HepG2 (cell line): ENCODE measurements around the gene ENDOG. TPM values are rescaled to one million over a fixed set of nuclear protein-coding genes. Genes with fewer than 3 reads are reported as not detected.

Source experiments
- ASH2L ChIP-seq: fragments of 300-600, 200-600 bp; sonication (generic); IDR thresholded peaks from 2 replicates; pipeline ENCODE4 v1.7.0; 2017; ENCODE audit warnings: low read depth, mild to moderate bottlenecking, moderate library complexity, mixed read lengths, low read length; ENCODE audit not compliant: insufficient read length
- ATF2 ChIP-seq: sonication (generic); formaldehyde crosslinking; IDR thresholded peaks from 2 replicates; pipeline ENCODE4 v1.4.0; 2020; ENCODE audit warnings: missing genetic modification reagents
- CENPX ChIP-seq: sonication (generic); formaldehyde crosslinking; IDR thresholded peaks from 2 replicates; pipeline ENCODE4 v1.9.0; 2021; ENCODE audit warnings: mild to moderate bottlenecking, missing genetic modification reagents, moderate library complexity
- EEA1 ChIP-seq: sonication (generic); formaldehyde crosslinking; IDR thresholded peaks from 2 replicates; pipeline ENCODE4 v1.5.1; 2020; ENCODE audit warnings: mild to moderate bottlenecking, missing genetic modification reagents, borderline replicate concordance
- GTF2F1 ChIP-seq: fragments of 150-350 bp; IDR thresholded peaks from 2 replicates; pipeline ENCODE4 v1.6.1; 2014; ENCODE audit warnings: low read length
- HOXA9 ChIP-seq: sonication (generic); formaldehyde crosslinking; IDR thresholded peaks from 2 replicates; pipeline ENCODE4 v1.8.1; 2022; ENCODE audit warnings: missing genetic modification reagents, mild to moderate bottlenecking, moderate library complexity, borderline replicate concordance
- KAT8 ChIP-seq: IDR thresholded peaks from 2 replicates; pipeline ENCODE4 v1.6.1; 2016; ENCODE audit warnings: missing genetic modification reagents, missing compliant biosample characterization
- KLF11 ChIP-seq: IDR thresholded peaks from 2 replicates; pipeline ENCODE4 v1.6.1; 2016; ENCODE audit warnings: missing compliant biosample characterization
- MED1 ChIP-seq: sonication (generic); formaldehyde crosslinking; IDR thresholded peaks from 2 replicates; pipeline ENCODE4 v1.4.0; 2020; ENCODE audit warnings: missing genetic modification reagents
- MIER3 ChIP-seq: IDR thresholded peaks from 2 replicates; pipeline ENCODE4 v1.6.1; 2016; ENCODE audit warnings: missing compliant biosample characterization, borderline replicate concordance
- PCBP1 ChIP-seq: fragments of 200-400 bp; formaldehyde crosslinking; IDR thresholded peaks from 2 replicates; pipeline ENCODE4 v1.6.1; 2017; ENCODE audit warnings: mild to moderate bottlenecking, low read depth, low read length, borderline replicate concordance
- PHF5A ChIP-seq: IDR thresholded peaks from one replicate; pipeline ENCODE4 v1.6.1; 2018; ENCODE audit warnings: low read depth, missing genetic modification reagents; ENCODE audit not compliant: unreplicated experiment
- RORA ChIP-seq: sonication (generic); formaldehyde crosslinking; IDR thresholded peaks from 2 replicates; pipeline ENCODE4 v1.5.0; 2020; ENCODE audit warnings: mild to moderate bottlenecking, missing genetic modification reagents, moderate library complexity
- SIX1 ChIP-seq: sonication (generic); formaldehyde crosslinking; IDR thresholded peaks from 2 replicates; pipeline ENCODE4 v1.4.0; 2020; ENCODE audit warnings: missing genetic modification reagents, borderline replicate concordance
- SMARCE1 ChIP-seq: fragments of 450-650 bp; IDR thresholded peaks from 2 replicates; pipeline ENCODE4 v1.6.1; 2017; ENCODE audit warnings: borderline replicate concordance
- TBX2 ChIP-seq: sonication (generic); formaldehyde crosslinking; IDR thresholded peaks from 2 replicates; pipeline ENCODE4 v1.5.0; 2020; ENCODE audit warnings: missing genetic modification reagents, mild to moderate bottlenecking, borderline replicate concordance
- TRIM22 ChIP-seq: fragments of 450-650 bp; IDR thresholded peaks from 2 replicates; pipeline ENCODE4 v1.6.1; 2017
- WIZ ChIP-seq: sonication (generic); formaldehyde crosslinking; IDR thresholded peaks from 2 replicates; pipeline ENCODE4 v1.5.1; 2020; ENCODE audit warnings: mild to moderate bottlenecking, missing genetic modification reagents
- ZEB1 ChIP-seq: IDR thresholded peaks from 2 replicates; pipeline ENCODE4 v1.6.1; 2012; ENCODE audit warnings: mild to moderate bottlenecking, low read depth, inconsistent platforms; ENCODE audit not compliant: insufficient replicate concordance
- ZFP41 ChIP-seq: sonication (generic); formaldehyde crosslinking; IDR thresholded peaks from 2 replicates; pipeline ENCODE4 v1.4.0; 2020; ENCODE audit warnings: mild to moderate bottlenecking, missing genetic modification reagents, borderline replicate concordance
- ZFP90 ChIP-seq: sonication (generic); formaldehyde crosslinking; IDR thresholded peaks from 2 replicates; pipeline ENCODE4 v1.8.0; 2022; ENCODE audit warnings: missing genetic modification reagents, mild to moderate bottlenecking, inconsistent platforms, borderline replicate concordance
- ZNF263 ChIP-seq: sonication (generic); formaldehyde crosslinking; IDR thresholded peaks from 2 replicates; pipeline ENCODE4 v1.4.0; 2020; ENCODE audit warnings: missing genetic modification reagents
- ZNF704 ChIP-seq: sonication (generic); formaldehyde crosslinking; IDR thresholded peaks from 2 replicates; pipeline ENCODE4 v1.8.1; 2023; ENCODE audit warnings: mild to moderate bottlenecking, inconsistent platforms, moderate library complexity, missing genetic modification reagents, borderline replicate concordance
- ZNF777 ChIP-seq: sonication (generic); formaldehyde crosslinking; IDR thresholded peaks from 2 replicates; pipeline ENCODE4 v1.4.0; 2020; ENCODE audit warnings: missing genetic modification reagents
- polyA plus RNA-seq, 8 experiments: library from polyadenylated mRNA; depleted of rRNA in 3 of 8; stranded (reverse) in 7 of 8; unstranded in 1 of 8; fragments of >200 nt; fragmentation: Illumina TruSeq in 4 of 8; extraction: Trizol in 4 of 8; gene quantifications; 2 replicates each; pipeline versions ENCODE4 v1.2.1 to v1.2.3, GENCODE V29; 2011 to 2016; ENCODE audit warnings: low read depth in 4 of 8, missing spikeins in 1 of 8, mixed read lengths in 1 of 8; ENCODE audit not compliant: insufficient read depth in 1 of 8
- total RNA-seq, 5 experiments: library from RNA; depleted of rRNA; stranded (reverse); fragments of >200 nt; fragmentation: Illumina TruSeq; extraction: Trizol; gene quantifications; 2 replicates each; pipeline ENCODE4 v1.2.3, GENCODE V29; 2016; ENCODE audit warnings: low read depth in 1 of 5
- TF ChIP-seq, protein P1 (sequence below): sonication (generic); formaldehyde crosslinking; IDR thresholded peaks from 2 replicates; pipeline ENCODE4 v1.4.0; 2020; ENCODE audit warnings: missing genetic modification reagents; ENCODE audit errors: not compliant biosample characterization
- TF ChIP-seq, protein P2 (sequence below): sonication (generic); formaldehyde crosslinking; IDR thresholded peaks from 2 replicates; pipeline ENCODE4 v1.4.0; 2020; ENCODE audit warnings: missing genetic modification reagents, borderline replicate concordance

The ENDOG gene
- total and polyA plus RNA-seq, 2 of the 13 experiments (the other 11 are each of a cell fraction or from before 2014, with no cell fraction given), result 26.3 to 28.8 TPM

GRCh38 chr9:128838338-128838737, 20.0 kb downstream of the ENDOG start (continued):
- TF ChIP-seq, protein P1, sequence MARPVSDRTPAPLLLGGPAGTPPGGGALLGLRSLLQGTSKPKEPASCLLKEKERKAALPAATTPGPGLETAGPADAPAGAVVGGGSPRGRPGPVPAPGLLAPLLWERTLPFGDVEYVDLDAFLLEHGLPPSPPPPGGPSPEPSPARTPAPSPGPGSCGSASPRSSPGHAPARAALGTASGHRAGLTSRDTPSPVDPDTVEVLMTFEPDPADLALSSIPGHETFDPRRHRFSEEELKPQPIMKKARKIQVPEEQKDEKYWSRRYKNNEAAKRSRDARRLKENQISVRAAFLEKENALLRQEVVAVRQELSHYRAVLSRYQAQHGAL (CRISPR knock-in tag), result no peak
- TF ChIP-seq RORA (CRISPR knock-in tag) (no peak), ZFP90 (CRISPR knock-in tag) (no peak), CENPX (CRISPR knock-in tag) (no peak), MED1 (CRISPR knock-in tag) (peak; percentile 62), GTF2F1 (no peak), ZNF777 (no peak), PHF5A (peak; percentile 32), HOXA9 (CRISPR knock-in tag) (no peak), ATF2 (CRISPR knock-in tag) (no peak), SMARCE1 (no peak), WIZ (CRISPR knock-in tag) (no peak), ZNF263 (CRISPR knock-in tag) (no peak), KAT8 (CRISPR knock-in tag) (peak; percentile 48; the same call in 1 of the 2 replicates), ZFP41 (CRISPR knock-in tag) (no peak), TBX2 (CRISPR knock-in tag) (peak; percentile 99), PCBP1 (no peak), TRIM22 (no peak), MIER3 (CRISPR knock-in tag) (no peak; the same call in 1 of the 2 replicates), ASH2L (peak; percentile 61), EEA1 (no peak), KLF11 (CRISPR knock-in tag) (0 out of 2 replicates have a peak, but pooled peaks have one; percentile 61), ZNF704 (CRISPR knock-in tag) (0 out of 2 replicates have a peak, but pooled peaks have one; percentile 21), ZEB1 (no peak), SIX1 (CRISPR knock-in tag) (peak; percentile 86)
- TF ChIP-seq, protein P2, sequence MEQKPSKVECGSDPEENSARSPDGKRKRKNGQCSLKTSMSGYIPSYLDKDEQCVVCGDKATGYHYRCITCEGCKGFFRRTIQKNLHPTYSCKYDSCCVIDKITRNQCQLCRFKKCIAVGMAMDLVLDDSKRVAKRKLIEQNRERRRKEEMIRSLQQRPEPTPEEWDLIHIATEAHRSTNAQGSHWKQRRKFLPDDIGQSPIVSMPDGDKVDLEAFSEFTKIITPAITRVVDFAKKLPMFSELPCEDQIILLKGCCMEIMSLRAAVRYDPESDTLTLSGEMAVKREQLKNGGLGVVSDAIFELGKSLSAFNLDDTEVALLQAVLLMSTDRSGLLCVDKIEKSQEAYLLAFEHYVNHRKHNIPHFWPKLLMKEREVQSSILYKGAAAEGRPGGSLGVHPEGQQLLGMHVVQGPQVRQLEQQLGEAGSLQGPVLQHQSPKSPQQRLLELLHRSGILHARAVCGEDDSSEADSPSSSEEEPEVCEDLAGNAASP (CRISPR knock-in tag), result peak; percentile 74; the same call in 1 of the 2 replicates
